Measurements from ENCODE around the gene CALN1. TPM values are rescaled to one million over a fixed set of nuclear protein-coding genes. Genes with fewer than 3 reads are reported as not detected.

The CALN1 gene
- total RNA-seq, 1 donor from 2014 or later: 0.52 TPM

DNA sequence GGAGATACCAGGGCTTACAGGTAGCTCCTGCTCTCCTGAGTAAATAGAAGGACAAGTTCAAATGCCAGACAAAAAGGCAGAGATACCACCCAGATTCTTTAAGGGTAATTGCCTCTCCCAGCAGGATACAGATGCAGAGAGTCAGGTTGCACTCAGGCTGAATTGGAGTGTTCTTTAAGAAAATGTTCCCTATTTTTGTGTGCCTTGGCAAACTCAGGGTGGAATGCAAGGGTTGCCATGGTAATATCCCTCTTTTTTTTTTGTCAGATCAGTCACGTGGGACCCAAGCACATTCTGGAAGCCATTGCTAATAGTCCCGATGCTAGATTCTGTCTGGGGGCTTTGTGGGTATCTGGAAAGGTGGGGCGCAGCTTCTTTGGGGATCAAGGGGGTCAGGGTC, 628.0 kb downstream of the CALN1 start:
- no peaks in the 10 kb centered on the region for H3K36me3 ChIP-seq (ENCODE audit: control insufficient read depth in 3 of 3, insufficient read depth in 3 of 3, low read length in 3 of 3)
- H3K9me3 ChIP-seq (ENCODE audit: control insufficient read depth in 3 of 3, low read length in 3 of 3): peaks cover 3 to 9% (median 8%) of the 10 kb centered on the region in 3 donors
- no peaks in the 10 kb centered on the region for H3K4me1 ChIP-seq (ENCODE audit: control insufficient read depth in 3 of 3, insufficient read depth in 3 of 3, low read length in 3 of 3)
- no peak overlapping the region for H3K27ac ChIP-seq (ENCODE audit: low read depth, low read length)
- peaks cover 0 to 3% (median 0%) of the 10 kb centered on the region in 3 donors for H3K27me3 ChIP-seq (ENCODE audit: control insufficient read depth in 3 of 3, insufficient read depth in 3 of 3, low read length in 3 of 3)
- no peak overlapping the region for H3K9ac ChIP-seq (ENCODE audit: low read depth in 1 of 3, low read length in 3 of 3)
- H3K4me3 ChIP-seq (ENCODE audit: low read length in 3 of 3): no peak overlapping the region

DNA sequence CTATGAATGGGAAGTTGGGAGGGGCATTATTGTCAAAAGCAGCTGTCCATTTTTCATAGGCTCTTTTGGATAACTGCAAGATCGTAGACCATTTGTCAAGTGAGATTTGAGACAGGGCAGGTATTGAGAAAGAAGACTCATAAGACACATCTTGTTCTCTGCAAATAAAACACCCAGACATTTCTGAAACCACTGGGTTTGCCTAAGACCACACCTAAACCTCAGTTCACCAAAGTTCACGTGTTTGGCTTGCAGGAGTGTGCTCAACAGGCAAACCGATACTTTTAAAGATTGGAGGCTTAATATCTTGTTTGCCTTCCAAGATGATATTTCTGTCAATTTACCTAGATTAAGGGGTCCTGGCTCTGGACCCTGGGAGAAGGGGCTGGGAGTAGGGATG, 628.4 kb downstream of the CALN1 start:
- H3K27ac ChIP-seq (ENCODE audit: low read depth, low read length): no peak overlapping the region
- peaks cover 0 to 3% (median 0%) of the 10 kb centered on the region in 3 donors for H3K27me3 ChIP-seq (ENCODE audit: control insufficient read depth in 3 of 3, insufficient read depth in 3 of 3, low read length in 3 of 3)
- no peak overlapping the region for H3K4me3 ChIP-seq (ENCODE audit: low read length in 3 of 3)
- no peak overlapping the region for H3K9ac ChIP-seq (ENCODE audit: low read depth in 1 of 3, low read length in 3 of 3)
- H3K9me3 ChIP-seq (ENCODE audit: control insufficient read depth in 3 of 3, low read length in 3 of 3): peaks cover 3 to 9% (median 8%) of the 10 kb centered on the region in 3 donors
- no peaks in the 10 kb centered on the region for H3K4me1 ChIP-seq (ENCODE audit: control insufficient read depth in 3 of 3, insufficient read depth in 3 of 3, low read length in 3 of 3)
- H3K36me3 ChIP-seq (ENCODE audit: control insufficient read depth in 3 of 3, insufficient read depth in 3 of 3, low read length in 3 of 3): no peaks in the 10 kb centered on the region

DNA sequence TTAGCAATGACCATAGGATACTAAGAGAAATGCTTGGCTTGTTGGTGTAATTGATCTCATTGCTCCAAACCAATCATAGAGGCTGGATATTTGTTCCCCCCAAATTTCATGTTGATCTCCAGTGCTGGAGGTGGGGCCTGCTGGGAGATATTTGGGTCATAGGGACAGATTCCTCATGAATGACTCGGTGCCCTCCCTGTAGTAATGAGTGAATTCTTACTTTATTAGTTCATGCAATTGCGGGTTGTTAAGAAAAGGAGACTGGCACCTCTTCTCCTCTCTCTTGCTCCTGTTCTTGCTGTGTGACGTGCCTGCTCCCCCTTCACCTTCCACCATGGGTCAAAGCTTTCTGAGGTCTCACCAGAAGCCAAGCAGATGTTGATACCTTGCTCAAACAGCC, 630.1 kb downstream of the CALN1 start:
- no peak overlapping the region for H3K9ac ChIP-seq (ENCODE audit: low read depth in 1 of 3, low read length in 3 of 3)
- peaks cover 0 to 3% (median 2%) of the 10 kb centered on the region in 3 donors for H3K9me3 ChIP-seq (ENCODE audit: control insufficient read depth in 3 of 3, low read length in 3 of 3)
- H3K36me3 ChIP-seq (ENCODE audit: control insufficient read depth in 3 of 3, insufficient read depth in 3 of 3, low read length in 3 of 3): no peaks in the 10 kb centered on the region
- H3K27ac ChIP-seq (ENCODE audit: low read depth, low read length): no peak overlapping the region
- no peak overlapping the region for H3K4me3 ChIP-seq (ENCODE audit: low read length in 3 of 3)
- no peaks in the 10 kb centered on the region for H3K4me1 ChIP-seq (ENCODE audit: control insufficient read depth in 3 of 3, insufficient read depth in 3 of 3, low read length in 3 of 3)
- H3K27me3 ChIP-seq (ENCODE audit: control insufficient read depth in 3 of 3, insufficient read depth in 3 of 3, low read length in 3 of 3): peaks cover 0 to 3% (median 0%) of the 10 kb centered on the region in 3 donors

DNA sequence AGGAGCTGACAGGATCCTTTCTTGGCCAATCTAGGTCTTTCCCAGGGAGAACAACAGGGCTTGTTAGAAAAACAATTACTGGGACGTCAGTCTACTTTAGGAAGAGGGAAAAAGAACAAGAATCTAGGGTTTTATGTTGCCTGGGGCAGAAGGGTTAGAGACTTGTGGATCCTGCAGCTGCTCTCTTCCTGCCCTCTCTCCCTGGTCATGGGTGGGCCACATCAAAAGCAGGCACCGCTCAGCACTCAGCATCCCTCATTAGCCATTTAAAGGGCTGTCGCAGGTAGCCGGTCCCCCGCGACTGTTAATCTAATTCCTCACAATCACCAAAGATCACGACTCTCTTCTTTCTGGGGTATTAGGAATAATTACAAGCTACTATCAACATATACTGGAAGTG, 631.9 kb downstream of the CALN1 start:
- Histone ChIP-seq H3K36me3 (ENCODE audit: control insufficient read depth in 3 of 3, insufficient read depth in 3 of 3, low read length in 3 of 3) (no peaks in the 10 kb centered on the region), H3K27me3 (ENCODE audit: control insufficient read depth in 3 of 3, insufficient read depth in 3 of 3, low read length in 3 of 3) (peaks cover 0 to 3% (median 0%) of the 10 kb centered on the region in 3 donors), H3K9me3 (ENCODE audit: control insufficient read depth in 3 of 3, low read length in 3 of 3) (no peaks in the 10 kb centered on the region), H3K4me1 (ENCODE audit: control insufficient read depth in 3 of 3, insufficient read depth in 3 of 3, low read length in 3 of 3) (no peaks in the 10 kb centered on the region), H3K9ac (ENCODE audit: low read depth in 1 of 3, low read length in 3 of 3) (no peak overlapping the region), H3K4me3 (ENCODE audit: low read length in 3 of 3) (no peak overlapping the region), H3K27ac (ENCODE audit: low read depth, low read length) (no peak overlapping the region)

DNA sequence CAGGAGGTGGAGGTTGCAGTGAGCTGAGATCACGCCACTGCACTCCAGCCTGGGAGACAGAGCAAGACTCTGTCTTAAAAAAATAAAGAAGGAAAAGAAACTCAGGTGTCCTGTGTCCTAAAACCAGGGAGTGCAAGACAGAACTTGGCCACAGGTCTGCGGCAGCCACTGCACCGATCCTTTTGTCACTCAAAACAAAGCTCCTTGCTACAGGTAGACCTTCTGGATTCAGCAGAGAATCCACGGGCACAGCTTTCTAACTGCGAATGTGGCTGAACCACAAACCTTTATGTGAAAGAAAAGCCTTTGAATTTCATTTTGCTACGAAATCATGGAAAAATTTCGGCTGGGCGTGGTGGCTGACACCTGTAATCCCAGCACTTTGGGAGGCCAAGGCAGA, 634.9 kb downstream of the CALN1 start:
- Histone ChIP-seq H3K27me3 (ENCODE audit: control insufficient read depth in 3 of 3, insufficient read depth in 3 of 3, low read length in 3 of 3) (no peaks in the 10 kb centered on the region), H3K9me3 (ENCODE audit: control insufficient read depth in 3 of 3, low read length in 3 of 3) (no peaks in the 10 kb centered on the region), H3K36me3 (ENCODE audit: control insufficient read depth in 3 of 3, insufficient read depth in 3 of 3, low read length in 3 of 3) (no peaks in the 10 kb centered on the region), H3K9ac (ENCODE audit: low read depth in 1 of 3, low read length in 3 of 3) (no peak overlapping the region), H3K4me1 (ENCODE audit: control insufficient read depth in 3 of 3, insufficient read depth in 3 of 3, low read length in 3 of 3) (no peaks in the 10 kb centered on the region), H3K27ac (ENCODE audit: low read depth, low read length) (no peak overlapping the region), H3K4me3 (ENCODE audit: low read length in 3 of 3) (no peak overlapping the region)

DNA sequence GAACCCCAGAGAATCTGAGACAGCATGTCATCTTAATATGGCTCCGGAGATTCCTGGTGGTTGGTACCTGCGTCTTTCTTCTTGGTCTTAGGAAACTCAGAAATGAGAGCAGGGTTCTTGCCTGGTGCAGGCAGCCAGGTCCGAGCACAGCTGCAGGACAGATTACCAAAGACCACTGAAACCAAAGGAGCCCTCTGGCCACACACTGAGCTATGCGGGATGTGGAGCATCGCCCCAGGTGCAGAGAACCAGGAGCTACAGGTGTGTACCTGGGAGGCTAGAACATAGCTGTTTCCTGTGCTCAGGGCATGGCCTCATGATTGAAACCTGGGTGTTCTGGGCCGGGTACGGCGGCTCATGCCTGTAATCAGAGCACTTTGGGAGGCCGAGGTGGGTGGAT, 635.4 kb downstream of the CALN1 start:
- Histone ChIP-seq H3K27ac (ENCODE audit: low read depth, low read length) (no peak overlapping the region), H3K9me3 (ENCODE audit: control insufficient read depth in 3 of 3, low read length in 3 of 3) (no peaks in the 10 kb centered on the region), H3K4me1 (ENCODE audit: control insufficient read depth in 3 of 3, insufficient read depth in 3 of 3, low read length in 3 of 3) (no peaks in the 10 kb centered on the region), H3K4me3 (ENCODE audit: low read length in 3 of 3) (no peak overlapping the region), H3K36me3 (ENCODE audit: control insufficient read depth in 3 of 3, insufficient read depth in 3 of 3, low read length in 3 of 3) (no peaks in the 10 kb centered on the region), H3K27me3 (ENCODE audit: control insufficient read depth in 3 of 3, insufficient read depth in 3 of 3, low read length in 3 of 3) (no peaks in the 10 kb centered on the region), H3K9ac (ENCODE audit: low read depth in 1 of 3, low read length in 3 of 3) (no peak overlapping the region)

DNA sequence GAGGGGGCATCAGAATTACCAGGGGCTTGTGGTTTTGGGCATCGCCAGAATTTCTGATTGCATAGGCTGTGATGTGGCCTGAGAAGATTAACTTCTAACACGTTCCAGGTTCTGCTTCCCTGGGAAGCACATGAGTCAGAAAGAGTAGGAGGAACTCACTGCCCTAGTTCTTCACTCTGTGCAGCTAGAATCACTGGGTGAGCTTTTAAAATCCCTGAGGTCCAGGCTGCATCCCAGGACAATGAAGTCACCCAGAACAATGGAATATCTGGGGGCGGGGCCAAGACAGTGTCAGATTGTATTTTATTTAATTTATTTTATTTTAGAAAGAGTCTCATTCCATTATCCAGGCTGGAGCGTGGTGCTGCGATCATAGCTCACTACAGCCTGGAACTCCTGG, 636.5 kb downstream of the CALN1 start:
- no peaks in the 10 kb centered on the region for H3K9me3 ChIP-seq (ENCODE audit: control insufficient read depth in 3 of 3, low read length in 3 of 3)
- H3K9ac ChIP-seq (ENCODE audit: low read depth in 1 of 3, low read length in 3 of 3): no peak overlapping the region
- H3K4me1 ChIP-seq (ENCODE audit: control insufficient read depth in 3 of 3, insufficient read depth in 3 of 3, low read length in 3 of 3): no peaks in the 10 kb centered on the region
- no peak overlapping the region for H3K27ac ChIP-seq (ENCODE audit: low read depth, low read length)
- no peaks in the 10 kb centered on the region for H3K36me3 ChIP-seq (ENCODE audit: control insufficient read depth in 3 of 3, insufficient read depth in 3 of 3, low read length in 3 of 3)
- no peaks in the 10 kb centered on the region for H3K27me3 ChIP-seq (ENCODE audit: control insufficient read depth in 3 of 3, insufficient read depth in 3 of 3, low read length in 3 of 3)
- H3K4me3 ChIP-seq (ENCODE audit: low read length in 3 of 3): no peak overlapping the region

DNA sequence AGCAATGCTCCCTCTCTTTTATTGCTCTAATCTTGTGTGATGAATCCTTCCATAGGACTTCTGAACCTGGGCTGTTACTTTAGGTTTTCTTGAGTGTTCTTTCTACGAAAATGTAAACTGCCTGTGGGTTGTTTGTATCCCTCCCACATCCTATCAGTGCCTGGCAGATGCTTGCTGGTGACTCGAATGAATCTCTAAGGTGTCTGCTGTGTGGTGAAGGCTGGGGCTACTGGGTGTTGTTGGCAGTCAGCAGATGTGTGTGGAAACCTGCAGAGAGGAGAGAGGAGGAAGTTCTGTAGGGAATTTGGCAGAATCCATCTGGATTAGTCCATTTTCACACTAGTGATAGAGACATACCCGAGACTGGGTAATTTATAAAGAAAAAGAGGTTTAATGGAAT, 639.4 kb downstream of the CALN1 start:
- H3K27ac ChIP-seq (ENCODE audit: low read depth, low read length): no peak overlapping the region
- H3K4me3 ChIP-seq (ENCODE audit: low read length in 3 of 3): no peak overlapping the region
- no peaks in the 10 kb centered on the region for H3K9me3 ChIP-seq (ENCODE audit: control insufficient read depth in 3 of 3, low read length in 3 of 3)
- H3K27me3 ChIP-seq (ENCODE audit: control insufficient read depth in 3 of 3, insufficient read depth in 3 of 3, low read length in 3 of 3): no peaks in the 10 kb centered on the region
- H3K36me3 ChIP-seq (ENCODE audit: control insufficient read depth in 3 of 3, insufficient read depth in 3 of 3, low read length in 3 of 3): no peaks in the 10 kb centered on the region
- H3K4me1 ChIP-seq (ENCODE audit: control insufficient read depth in 3 of 3, insufficient read depth in 3 of 3, low read length in 3 of 3): no peaks in the 10 kb centered on the region
- H3K9ac ChIP-seq (ENCODE audit: low read depth in 1 of 3, low read length in 3 of 3): no peak overlapping the region

DNA sequence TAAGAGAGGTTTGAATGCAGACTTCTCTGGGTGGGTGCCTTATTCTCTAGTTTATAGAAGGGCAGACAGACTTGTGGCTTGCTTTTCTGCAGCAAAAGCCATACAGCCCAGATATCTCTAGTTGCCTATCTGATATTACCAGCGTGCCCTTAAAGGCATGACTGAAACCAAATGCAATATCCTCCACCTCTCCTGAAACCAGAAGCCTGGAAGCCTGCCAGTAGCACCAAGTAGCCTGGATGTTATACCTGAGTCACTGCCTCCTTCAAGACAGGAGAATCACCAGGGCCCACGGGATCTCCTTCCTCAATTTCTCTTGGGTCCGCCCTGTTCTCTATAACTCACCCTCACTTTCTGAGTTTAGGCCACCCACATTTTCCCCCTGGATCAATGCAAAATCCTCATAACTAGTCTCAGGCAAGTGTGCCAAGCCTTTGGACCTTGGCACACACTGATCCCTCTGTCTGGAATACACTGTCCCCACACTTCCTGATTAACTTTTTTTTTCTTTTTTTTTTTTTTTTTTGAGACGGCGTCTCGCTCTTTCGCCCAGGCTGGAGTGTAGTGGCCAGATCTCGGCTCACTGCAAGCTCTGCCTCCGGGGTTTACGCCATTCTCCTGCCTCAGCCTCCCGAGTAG, 641.8 kb downstream of the CALN1 start:
- Histone ChIP-seq H3K9me3 (ENCODE audit: control insufficient read depth in 3 of 3, low read length in 3 of 3) (no peaks in the 10 kb centered on the region), H3K36me3 (ENCODE audit: control insufficient read depth in 3 of 3, insufficient read depth in 3 of 3, low read length in 3 of 3) (no peaks in the 10 kb centered on the region), H3K4me3 (ENCODE audit: low read length in 3 of 3) (no peak overlapping the region), H3K27me3 (ENCODE audit: control insufficient read depth in 3 of 3, insufficient read depth in 3 of 3, low read length in 3 of 3) (no peaks in the 10 kb centered on the region), H3K27ac (ENCODE audit: low read depth, low read length) (no peak overlapping the region), H3K4me1 (ENCODE audit: control insufficient read depth in 3 of 3, insufficient read depth in 3 of 3, low read length in 3 of 3) (no peaks in the 10 kb centered on the region), H3K9ac (ENCODE audit: low read depth in 1 of 3, low read length in 3 of 3) (no peak overlapping the region)

DNA sequence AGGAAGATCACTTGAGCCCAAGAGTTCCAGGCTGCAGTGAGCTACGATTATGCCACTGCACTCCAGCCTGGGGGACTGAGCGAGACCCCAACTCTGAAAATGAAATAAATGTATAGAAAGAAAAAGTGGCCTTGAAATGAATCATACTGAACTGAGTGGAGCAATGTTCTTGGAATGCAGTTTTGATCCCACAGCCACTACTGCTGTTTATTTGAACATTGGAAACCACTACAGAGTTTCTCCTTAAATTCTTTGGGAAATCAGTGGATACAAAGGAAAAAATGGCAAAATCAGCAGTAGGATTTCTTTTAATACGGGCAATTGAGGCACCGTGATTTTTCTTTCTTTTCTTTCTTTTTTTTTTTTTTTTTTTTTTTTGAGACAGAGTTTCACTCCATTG, 642.8 kb downstream of the CALN1 start:
- Histone ChIP-seq H3K4me3 (ENCODE audit: low read length in 3 of 3) (no peak overlapping the region), H3K27ac (ENCODE audit: low read depth, low read length) (no peak overlapping the region), H3K36me3 (ENCODE audit: control insufficient read depth in 3 of 3, insufficient read depth in 3 of 3, low read length in 3 of 3) (no peaks in the 10 kb centered on the region), H3K4me1 (ENCODE audit: control insufficient read depth in 3 of 3, insufficient read depth in 3 of 3, low read length in 3 of 3) (no peaks in the 10 kb centered on the region), H3K9ac (ENCODE audit: low read depth in 1 of 3, low read length in 3 of 3) (no peak overlapping the region), H3K27me3 (ENCODE audit: control insufficient read depth in 3 of 3, insufficient read depth in 3 of 3, low read length in 3 of 3) (no peaks in the 10 kb centered on the region), H3K9me3 (ENCODE audit: control insufficient read depth in 3 of 3, low read length in 3 of 3) (no peaks in the 10 kb centered on the region)
